ENCODE results near the gene PLXNA4. TPM values are rescaled to one million over a fixed set of nuclear protein-coding genes. Genes with fewer than 3 reads are reported as not detected.

PLXNA4 gene
- total RNA-seq, 2 experiments from 2014 or later = 0.12 to 0.29 TPM

DNA sequence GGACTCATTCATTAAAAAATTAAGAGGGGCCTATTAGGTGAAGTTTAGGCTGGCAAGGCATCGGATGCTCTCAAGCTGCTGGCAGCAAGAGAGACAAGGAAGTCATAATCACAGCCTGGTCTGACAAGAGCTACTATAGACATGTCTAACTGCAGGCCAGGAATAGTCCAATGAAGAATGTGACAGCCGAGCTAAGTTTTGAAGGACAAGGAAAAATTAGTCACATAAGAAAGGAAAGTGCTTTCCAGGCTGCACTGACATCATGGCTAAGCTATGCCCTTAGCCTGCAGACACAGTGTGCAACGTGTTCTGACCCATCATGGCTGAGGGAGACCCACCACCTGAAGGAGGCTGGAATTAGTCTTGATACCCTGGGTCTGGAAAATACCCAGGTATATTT lies 281.1 kb downstream of the PLXNA4 start:
- Mint-ChIP-seq H3K9me3 (no peaks in the 10 kb centered on the region), H3K27ac (no peak overlapping the region), H3K27me3 (peaks cover 8% of the 10 kb centered on the region), H3K4me3 (no peak overlapping the region), H3K36me3 (no peaks in the 10 kb centered on the region), H3K4me1 (no peaks in the 10 kb centered on the region)
- no peak for DNase-seq

DNA sequence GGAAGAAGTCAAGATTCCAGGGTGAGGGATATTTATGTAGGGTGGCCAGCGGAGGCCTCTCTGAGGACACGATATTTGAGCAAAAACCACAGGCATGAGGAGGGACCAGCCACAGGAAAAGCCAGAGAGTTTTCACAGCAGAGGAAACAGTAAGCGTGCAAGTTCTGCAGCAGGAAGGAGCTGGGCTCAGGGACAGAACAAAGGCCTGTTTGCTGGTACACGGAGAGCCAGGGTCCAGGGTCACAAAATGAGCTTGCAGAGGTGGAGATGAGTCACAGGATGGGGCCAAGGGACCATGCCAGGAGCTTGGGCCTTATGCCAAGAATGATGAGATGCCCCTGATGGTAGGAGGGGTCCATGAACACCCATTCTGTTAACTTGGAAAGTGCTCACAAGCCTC lies 283.5 kb downstream of the PLXNA4 start:
- no peak for DNase-seq
- Mint-ChIP-seq H3K27ac (no peak overlapping the region), H3K36me3 (no peaks in the 10 kb centered on the region), H3K9me3 (no peaks in the 10 kb centered on the region), H3K4me3 (no peak overlapping the region), H3K4me1 (no peaks in the 10 kb centered on the region), H3K27me3 (peaks cover 8% of the 10 kb centered on the region)

DNA sequence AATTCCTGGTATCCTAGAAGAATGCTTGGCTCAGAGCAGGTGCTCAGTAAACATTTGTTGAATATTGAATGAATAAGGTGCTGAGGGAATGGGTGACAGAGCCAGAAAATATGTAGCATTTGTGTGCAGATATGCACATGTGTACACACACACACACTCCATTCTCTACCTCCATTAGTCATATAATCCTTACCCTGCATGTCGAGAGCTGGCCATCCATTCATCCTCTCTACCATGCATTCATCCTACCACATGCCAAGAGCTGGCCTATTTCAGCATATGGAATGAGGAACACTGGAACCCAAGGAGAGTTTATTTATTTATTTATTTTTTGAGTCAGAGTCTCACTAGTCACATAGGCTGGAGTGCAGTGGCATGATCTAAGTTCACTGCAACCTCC lies 284.8 kb downstream of the PLXNA4 start:
- Mint-ChIP-seq H3K27me3 (peaks cover 8% of the 10 kb centered on the region), H3K36me3 (no peaks in the 10 kb centered on the region), H3K4me3 (no peak overlapping the region), H3K4me1 (no peaks in the 10 kb centered on the region), H3K9me3 (no peaks in the 10 kb centered on the region), H3K27ac (no peak overlapping the region)
- DNase-seq = no peak

DNA sequence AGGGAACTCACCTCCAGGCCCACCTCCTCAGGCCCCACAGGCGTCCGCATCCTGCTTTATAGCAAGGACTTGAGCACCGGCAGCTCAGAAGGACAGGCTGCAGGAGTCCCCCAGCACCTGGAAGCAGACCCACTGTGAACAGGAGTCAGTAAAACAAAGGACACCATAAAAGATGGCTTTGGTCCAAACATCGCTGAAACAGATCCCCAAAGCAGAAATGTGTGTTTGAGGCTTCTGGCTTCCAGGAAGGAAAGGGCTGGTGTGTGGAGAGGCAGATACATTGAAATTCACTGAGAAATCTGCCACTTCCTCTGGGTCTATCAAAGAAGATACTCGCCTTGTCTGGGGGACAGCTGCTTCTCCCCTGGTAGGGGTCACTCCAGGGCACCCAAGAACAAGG lies 286.2 kb downstream of the PLXNA4 start:
- H3K4me3 Mint-ChIP-seq = no peak overlapping the region
- no peaks in the 10 kb centered on the region for H3K36me3 Mint-ChIP-seq
- no peaks in the 10 kb centered on the region for H3K9me3 Mint-ChIP-seq
- H3K27me3 Mint-ChIP-seq = peaks cover 8% of the 10 kb centered on the region
- no peak overlapping the region for H3K27ac Mint-ChIP-seq
- no peak for DNase-seq
- no peaks in the 10 kb centered on the region for H3K4me1 Mint-ChIP-seq

DNA sequence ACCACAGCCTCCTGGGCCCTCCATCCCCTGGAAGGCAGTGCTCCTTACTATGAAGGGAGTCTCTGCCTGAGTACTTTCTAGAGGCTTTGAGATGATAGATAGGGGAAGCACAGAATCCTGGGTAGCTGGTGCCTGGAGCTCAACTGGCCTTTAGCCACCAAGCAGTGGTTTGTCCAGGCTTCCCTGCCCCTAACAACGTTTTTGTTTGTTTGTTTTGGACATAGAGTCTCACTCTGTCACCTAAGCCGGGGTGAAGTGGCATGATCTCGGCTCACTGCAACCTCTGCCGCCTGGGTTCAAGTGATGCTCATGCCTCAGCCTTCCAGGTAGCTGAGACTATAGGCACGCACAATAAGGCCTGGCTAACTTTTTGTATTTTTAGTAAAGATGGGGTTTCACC lies 289.4 kb downstream of the PLXNA4 start:
- Mint-ChIP-seq H3K9me3 (no peaks in the 10 kb centered on the region), H3K27me3 (peaks cover 8% of the 10 kb centered on the region), H3K4me1 (no peaks in the 10 kb centered on the region), H3K36me3 (no peaks in the 10 kb centered on the region), H3K4me3 (no peak overlapping the region), H3K27ac (no peak overlapping the region)
- no peak for DNase-seq

DNA sequence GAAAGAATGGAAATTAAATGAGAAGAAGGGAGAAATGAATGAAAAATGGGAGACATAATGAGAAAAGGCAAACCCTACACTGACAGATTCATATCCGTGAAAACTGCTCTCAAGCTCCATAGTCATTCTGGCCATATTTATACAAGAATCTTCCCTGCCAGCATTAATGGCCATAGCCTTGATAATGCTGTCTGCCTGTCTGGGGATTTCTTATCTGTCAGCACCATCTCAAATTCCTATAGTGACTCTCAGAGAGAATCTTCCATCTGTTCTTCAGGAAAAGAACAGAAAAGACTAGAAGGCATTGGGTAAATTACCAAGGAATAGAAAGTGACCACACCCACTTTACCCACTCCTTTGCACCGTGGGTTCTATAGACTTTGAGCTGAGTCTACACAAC lies 295.9 kb downstream of the PLXNA4 start:
- H3K9me3 Mint-ChIP-seq = no peaks in the 10 kb centered on the region
- no peaks in the 10 kb centered on the region for H3K4me1 Mint-ChIP-seq
- H3K27ac Mint-ChIP-seq = no peak overlapping the region
- H3K36me3 Mint-ChIP-seq = no peaks in the 10 kb centered on the region
- H3K4me3 Mint-ChIP-seq = no peak overlapping the region
- peaks cover 4% of the 10 kb centered on the region for H3K27me3 Mint-ChIP-seq
- no peak for DNase-seq

DNA sequence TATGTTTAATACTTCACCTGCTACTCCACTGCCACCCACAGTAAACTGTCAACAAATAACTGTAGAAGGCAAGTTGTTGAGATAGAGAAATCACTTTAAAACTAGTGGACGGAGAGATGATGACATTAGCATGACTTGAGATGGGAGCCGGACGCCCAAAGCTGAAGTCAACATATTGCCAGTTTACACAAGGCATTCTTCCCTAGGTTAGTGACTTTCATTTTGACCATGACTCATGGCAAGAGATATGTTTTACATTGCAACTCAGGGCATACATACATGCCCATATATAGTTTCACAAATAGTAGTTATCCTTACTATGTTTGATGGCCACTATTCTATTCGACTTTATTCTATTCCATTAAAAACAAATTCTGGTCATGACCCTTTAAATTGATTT lies 296.6 kb downstream of the PLXNA4 start:
- no peaks in the 10 kb centered on the region for H3K4me1 Mint-ChIP-seq
- no peaks in the 10 kb centered on the region for H3K36me3 Mint-ChIP-seq
- peaks cover 4% of the 10 kb centered on the region for H3K27me3 Mint-ChIP-seq
- DNase-seq = no peak
- H3K9me3 Mint-ChIP-seq = no peaks in the 10 kb centered on the region
- no peak overlapping the region for H3K27ac Mint-ChIP-seq
- H3K4me3 Mint-ChIP-seq = no peak overlapping the region

DNA sequence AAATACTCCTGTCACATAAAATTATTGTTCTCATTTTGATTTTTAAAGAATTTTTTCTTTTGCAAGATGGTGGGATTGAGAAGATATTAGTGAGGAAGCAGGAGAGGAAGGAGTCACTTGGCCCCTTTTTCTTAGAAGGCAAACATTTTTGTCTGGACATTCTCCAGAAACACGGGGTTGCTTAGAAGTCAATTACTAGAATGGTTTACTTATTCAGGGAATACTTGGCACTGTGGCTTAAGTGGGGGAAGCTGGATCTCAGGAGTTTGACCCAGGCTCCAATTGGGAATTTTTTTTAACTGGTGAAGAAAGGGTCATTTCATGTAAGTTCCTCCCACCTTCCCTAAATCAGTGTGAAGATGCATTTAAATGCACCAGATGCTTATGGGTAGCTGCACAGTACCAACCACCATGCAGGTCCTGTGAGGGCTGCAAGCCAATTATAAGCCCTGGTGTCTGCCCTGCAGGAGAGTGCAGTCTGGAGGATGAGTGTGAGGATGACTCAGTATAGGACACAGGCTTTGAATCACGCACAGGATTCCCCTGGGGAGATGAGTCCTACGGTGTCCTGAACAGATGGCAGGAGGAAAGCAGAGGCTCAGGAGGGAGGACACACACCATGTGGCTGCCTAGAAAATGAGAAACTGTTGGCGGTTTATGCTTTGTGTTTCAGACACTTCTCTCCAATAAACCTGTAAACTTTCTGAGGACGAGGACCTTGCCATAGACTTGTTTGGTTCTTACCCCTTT lies 299.1 kb downstream of the PLXNA4 start:
- H3K4me1 Mint-ChIP-seq = no peaks in the 10 kb centered on the region
- no peak overlapping the region for H3K4me3 Mint-ChIP-seq
- H3K27me3 Mint-ChIP-seq = peaks cover 4% of the 10 kb centered on the region
- H3K27ac Mint-ChIP-seq = no peak overlapping the region
- no peak for DNase-seq
- no peaks in the 10 kb centered on the region for H3K36me3 Mint-ChIP-seq
- H3K9me3 Mint-ChIP-seq = no peaks in the 10 kb centered on the region

DNA sequence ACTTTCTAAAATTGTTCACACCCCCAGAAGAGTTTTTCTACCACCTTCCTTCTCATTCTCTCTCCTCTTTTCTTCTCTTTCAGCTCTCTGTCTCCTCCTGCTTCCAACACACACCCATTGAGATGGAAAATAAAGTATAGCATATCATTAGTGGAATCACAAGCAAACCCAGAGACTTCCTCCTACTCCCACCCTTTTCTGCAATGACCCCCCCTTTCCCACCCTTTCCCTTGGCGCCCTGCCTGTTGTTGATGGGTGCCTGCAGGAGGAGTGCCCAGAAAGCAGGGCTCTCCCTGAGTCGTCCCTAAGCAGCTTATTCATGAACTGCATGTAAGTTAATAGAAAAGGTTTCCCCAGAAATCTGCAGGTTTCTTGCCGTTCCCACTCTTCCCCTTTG lies 300.0 kb downstream of the PLXNA4 start:
- no peak overlapping the region for H3K27ac Mint-ChIP-seq
- no peak overlapping the region for H3K4me3 Mint-ChIP-seq
- H3K36me3 Mint-ChIP-seq = no peaks in the 10 kb centered on the region
- DNase-seq = no peak
- H3K4me1 Mint-ChIP-seq = no peaks in the 10 kb centered on the region
- no peaks in the 10 kb centered on the region for H3K9me3 Mint-ChIP-seq
- peaks cover 4% of the 10 kb centered on the region for H3K27me3 Mint-ChIP-seq

DNA sequence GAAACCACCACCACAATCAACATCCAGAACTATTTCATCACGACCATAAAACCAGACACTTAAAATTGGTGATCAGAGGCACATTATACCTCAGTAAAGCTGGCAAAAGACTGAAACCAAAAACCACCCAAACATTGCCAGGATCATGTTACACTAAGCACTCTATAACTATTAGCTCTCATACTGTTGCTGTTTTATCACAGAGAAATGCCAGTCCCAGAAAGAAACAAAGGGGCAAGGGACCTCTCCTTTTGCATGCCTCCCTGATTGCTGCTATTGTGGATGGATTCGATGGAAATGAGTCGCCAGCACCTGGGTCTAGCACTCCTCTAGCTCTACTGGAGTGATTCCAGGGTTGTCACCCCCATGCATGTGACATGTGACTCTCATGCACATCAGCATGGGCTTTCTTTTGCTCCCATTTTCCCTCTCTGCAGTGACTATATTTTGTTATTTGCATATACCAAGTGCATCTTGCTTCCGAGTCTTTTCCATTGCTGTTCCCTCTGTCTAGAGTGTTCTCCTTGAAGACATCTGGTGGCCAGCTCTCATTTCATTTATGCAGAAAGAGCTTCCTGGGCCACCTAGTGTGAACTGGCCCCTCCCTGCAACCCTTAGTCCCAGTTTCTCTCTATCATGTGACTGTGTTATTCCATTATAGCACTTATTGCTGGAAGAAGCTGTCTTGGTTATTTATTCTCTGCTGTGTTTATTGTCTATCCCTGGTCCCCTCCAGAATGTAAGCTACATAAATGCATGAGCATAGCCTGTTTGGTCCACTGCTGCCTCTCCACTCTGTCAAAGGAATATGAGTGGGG lies 300.6 kb downstream of the PLXNA4 start:
- no peaks in the 10 kb centered on the region for H3K4me1 Mint-ChIP-seq
- H3K36me3 Mint-ChIP-seq = no peaks in the 10 kb centered on the region

DNA sequence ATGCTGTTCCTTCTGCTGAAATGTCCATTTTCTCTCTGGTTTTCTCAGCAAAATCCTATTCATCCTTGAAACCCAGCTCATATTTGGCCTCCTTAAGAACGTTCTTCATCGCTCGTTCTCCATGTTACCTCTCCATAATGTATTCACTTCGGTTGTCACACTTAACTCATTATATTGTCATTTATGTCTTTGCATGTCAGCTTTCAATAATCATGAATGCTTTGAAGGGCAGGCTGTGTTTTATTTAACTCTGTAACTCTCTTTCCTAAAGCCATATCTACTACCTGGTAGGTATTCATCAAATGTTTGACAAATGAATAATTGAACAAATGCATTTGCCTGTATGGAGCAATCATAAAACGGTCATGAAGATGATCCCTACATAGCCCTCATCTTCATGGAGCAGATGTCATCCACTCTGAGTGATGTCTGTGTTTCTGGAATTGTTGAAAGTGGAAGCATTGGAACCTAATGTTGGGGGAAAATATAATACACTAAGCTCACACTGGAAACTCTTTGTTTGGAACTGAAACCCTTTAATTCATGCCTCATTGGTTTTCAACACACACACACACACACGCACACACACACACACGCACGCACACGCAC lies 303.4 kb downstream of the PLXNA4 start:
- Mint-ChIP-seq H3K4me3 (no peak overlapping the region), H3K27me3 (peaks cover 6% of the 10 kb centered on the region), H3K9me3 (no peaks in the 10 kb centered on the region), H3K27ac (no peak overlapping the region), H3K36me3 (no peaks in the 10 kb centered on the region), H3K4me1 (no peaks in the 10 kb centered on the region)
- no peak for DNase-seq

More for the DNA sequence above, 300.6 kb downstream of the PLXNA4 start:
- no peak overlapping the region for H3K27ac Mint-ChIP-seq
- H3K4me3 Mint-ChIP-seq = no peak overlapping the region
- peaks cover 4% of the 10 kb centered on the region for H3K27me3 Mint-ChIP-seq
- no peaks in the 10 kb centered on the region for H3K9me3 Mint-ChIP-seq
- DNase-seq = no peak

DNA sequence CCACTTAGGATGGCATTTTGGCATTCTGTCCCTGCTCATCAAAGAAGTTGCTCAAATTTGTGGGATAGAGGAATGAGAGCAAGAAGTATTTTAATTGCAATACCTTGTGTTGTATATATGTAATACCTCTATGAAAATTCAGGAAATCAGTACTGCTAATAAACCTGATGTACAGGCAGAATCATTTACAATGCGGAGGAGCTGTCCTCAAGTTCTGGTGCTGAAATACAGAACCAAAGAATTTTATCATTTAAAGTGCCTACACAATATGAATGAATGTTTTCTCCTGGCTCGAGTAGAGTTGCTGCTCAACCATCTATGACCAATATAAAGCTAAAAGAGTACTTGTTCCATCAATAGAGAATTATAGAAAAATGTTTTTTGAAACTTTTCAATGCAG lies 305.8 kb downstream of the PLXNA4 start:
- no peaks in the 10 kb centered on the region for H3K36me3 Mint-ChIP-seq
- H3K27me3 Mint-ChIP-seq = peaks cover 6% of the 10 kb centered on the region
- H3K27ac Mint-ChIP-seq = no peak overlapping the region
- H3K4me3 Mint-ChIP-seq = no peak overlapping the region
- no peak for DNase-seq
- H3K9me3 Mint-ChIP-seq = no peaks in the 10 kb centered on the region
- no peaks in the 10 kb centered on the region for H3K4me1 Mint-ChIP-seq

DNA sequence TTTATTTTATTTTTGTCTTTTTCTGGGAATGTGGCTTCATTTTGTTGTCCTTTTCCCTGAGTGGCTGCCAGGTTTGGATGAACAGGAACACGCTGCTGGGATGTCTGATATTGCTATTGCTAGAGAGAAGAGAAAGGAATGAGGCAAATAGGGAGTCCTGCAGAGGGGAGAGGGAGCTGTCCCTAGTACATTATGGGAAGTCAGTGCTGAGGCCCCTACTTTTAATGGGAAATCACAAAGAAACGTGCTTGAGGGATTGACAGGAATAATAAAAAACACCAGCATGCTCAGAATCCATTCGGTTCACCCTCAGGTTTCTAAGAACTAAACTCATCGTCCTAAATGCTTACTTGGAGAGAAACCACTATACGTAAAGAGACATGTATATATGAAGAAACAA lies 306.6 kb downstream of the PLXNA4 start:
- no peak overlapping the region for H3K4me3 Mint-ChIP-seq
- peaks cover 6% of the 10 kb centered on the region for H3K27me3 Mint-ChIP-seq
- no peak for DNase-seq
- H3K27ac Mint-ChIP-seq = no peak overlapping the region
- no peaks in the 10 kb centered on the region for H3K9me3 Mint-ChIP-seq
- H3K4me1 Mint-ChIP-seq = no peaks in the 10 kb centered on the region
- no peaks in the 10 kb centered on the region for H3K36me3 Mint-ChIP-seq

DNA sequence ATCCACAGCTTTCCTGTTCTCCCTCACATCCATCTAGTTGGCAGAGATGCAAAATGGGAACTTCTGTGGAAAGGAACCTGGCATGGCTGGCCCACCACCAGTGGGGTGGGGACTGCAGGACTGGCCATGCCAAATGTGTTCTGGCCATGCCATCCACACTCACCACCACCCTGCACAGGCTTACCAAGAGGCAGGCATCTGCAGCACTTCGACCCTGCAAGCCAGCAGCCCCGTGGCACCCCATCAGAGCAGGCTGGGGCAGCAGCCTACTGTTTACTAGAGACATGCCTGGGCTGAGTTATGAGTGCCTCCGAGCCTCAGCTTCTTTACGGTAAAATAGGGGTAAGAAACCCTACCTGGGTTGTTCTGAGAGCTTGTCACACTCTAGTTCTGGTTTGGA lies 313.1 kb downstream of the PLXNA4 start:
- H3K27ac Mint-ChIP-seq = no peak overlapping the region
- H3K36me3 Mint-ChIP-seq = no peaks in the 10 kb centered on the region
- H3K9me3 Mint-ChIP-seq = no peaks in the 10 kb centered on the region
- H3K4me1 Mint-ChIP-seq = no peaks in the 10 kb centered on the region
- no peaks in the 10 kb centered on the region for H3K27me3 Mint-ChIP-seq
- H3K4me3 Mint-ChIP-seq = no peak overlapping the region
- no peak for DNase-seq

DNA sequence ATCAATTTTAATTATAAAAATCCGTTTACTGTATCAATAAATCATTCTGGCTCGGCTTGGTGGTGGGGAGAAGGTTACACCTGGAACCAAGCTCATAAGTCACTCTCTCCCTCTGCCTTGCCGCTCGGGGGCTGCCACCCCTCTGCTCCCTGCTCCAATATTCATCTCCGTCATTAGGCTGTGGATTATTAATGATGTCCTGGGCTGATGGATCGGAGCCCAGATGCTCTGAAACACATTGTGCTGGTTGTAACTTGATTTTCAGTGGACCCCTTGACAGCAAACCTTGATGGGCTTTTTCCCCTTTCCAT lies 314.2 kb downstream of the PLXNA4 start:
- H3K4me1 Mint-ChIP-seq = no peaks in the 10 kb centered on the region
- DNase-seq = no peak
- H3K36me3 Mint-ChIP-seq = no peaks in the 10 kb centered on the region
- H3K9me3 Mint-ChIP-seq = no peaks in the 10 kb centered on the region
- H3K27me3 Mint-ChIP-seq = no peaks in the 10 kb centered on the region
- H3K4me3 Mint-ChIP-seq = no peak overlapping the region
- no peak overlapping the region for H3K27ac Mint-ChIP-seq
